ENCODE measurements around the gene SBDS. TPM values are rescaled to one million over a fixed set of nuclear protein-coding genes. Genes with fewer than 3 reads are reported as not detected.
A peak's percentile ranks its signal among the peaks of the same experiment; 100 is the strongest.
"Not testable (repeated sequence)": the region's sequence is repeated elsewhere in the genome, so short reads cannot be mapped to it uniquely, and the experiment has no call there.

The SBDS gene
- polyA plus RNA-seq, 1 donor (not counting 4 experiments of a cell fraction or from before 2014, with no cell fraction given): 146 TPM

GRCh38 chr7:66980336-66980735, 15.1 kb downstream of the SBDS start:
- H3K79me2 ChIP-seq (ENCODE audit: control insufficient read depth, insufficient read depth, low read length); H3K36me3 ChIP-seq (ENCODE audit: control insufficient read depth in 2 of 2, extremely low read depth in 1 of 2, insufficient read depth in 2 of 2, low read length in 2 of 2); H3K27ac ChIP-seq (ENCODE audit: control insufficient read depth, insufficient read depth, low read length); H3K4me3 ChIP-seq (ENCODE audit: control insufficient read depth in 2 of 3, extremely low read depth in 1 of 3, insufficient read depth in 2 of 3, low read depth in 1 of 3, low read length in 3 of 3); H4K20me1 ChIP-seq (ENCODE audit: control insufficient read depth, extremely low read depth, insufficient read depth, low read length); H3K4me2 ChIP-seq (ENCODE audit: control insufficient read depth, extremely low read depth, insufficient read depth, low read depth, low read length); DNase-seq (ENCODE audit: low read depth, low spot score); H3K27me3 ChIP-seq (ENCODE audit: control insufficient read depth, extremely low read depth, insufficient read depth, low read length); H2AFZ ChIP-seq (ENCODE audit: control insufficient read depth, low read length); H3K9ac ChIP-seq (ENCODE audit: control insufficient read depth, extremely low read depth, insufficient read depth, low read length); H3K9me3 ChIP-seq (ENCODE audit: control insufficient read depth, low read depth, low read length); H3K4me1 ChIP-seq (ENCODE audit: control insufficient read depth, extremely low read depth, insufficient read depth, low read length); dilution Hi-C loops (cut with MboI; ENCODE audit: extremely low pct_ligation_motif_present, low sequenced_read_pairs); H3K9me1 ChIP-seq (ENCODE audit: control insufficient read depth, extremely low read depth, insufficient read depth, low read length): not testable (repeated sequence)
- peak; percentile 71 for FAIRE-seq

GRCh38 chr7:66979013-66979412, 16.4 kb downstream of the SBDS start:
- H3K79me2 ChIP-seq (ENCODE audit: control insufficient read depth, insufficient read depth, low read length); H3K9me1 ChIP-seq (ENCODE audit: control insufficient read depth, extremely low read depth, insufficient read depth, low read length); DNase-seq (ENCODE audit: low read depth, low spot score); H4K20me1 ChIP-seq (ENCODE audit: control insufficient read depth, extremely low read depth, insufficient read depth, low read length); H3K4me3 ChIP-seq (ENCODE audit: control insufficient read depth in 2 of 3, extremely low read depth in 1 of 3, insufficient read depth in 2 of 3, low read depth in 1 of 3, low read length in 3 of 3); H3K27me3 ChIP-seq (ENCODE audit: control insufficient read depth, extremely low read depth, insufficient read depth, low read length); H2AFZ ChIP-seq (ENCODE audit: control insufficient read depth, low read length); H3K9ac ChIP-seq (ENCODE audit: control insufficient read depth, extremely low read depth, insufficient read depth, low read length); H3K4me1 ChIP-seq (ENCODE audit: control insufficient read depth, extremely low read depth, insufficient read depth, low read length); H3K27ac ChIP-seq (ENCODE audit: control insufficient read depth, insufficient read depth, low read length); H3K9me3 ChIP-seq (ENCODE audit: control insufficient read depth, low read depth, low read length); H3K36me3 ChIP-seq (ENCODE audit: control insufficient read depth in 2 of 2, extremely low read depth in 1 of 2, insufficient read depth in 2 of 2, low read length in 2 of 2); dilution Hi-C loops (cut with MboI; ENCODE audit: extremely low pct_ligation_motif_present, low sequenced_read_pairs); H3K4me2 ChIP-seq (ENCODE audit: control insufficient read depth, extremely low read depth, insufficient read depth, low read depth, low read length); FAIRE-seq: not testable (repeated sequence)

- H4K20me1 ChIP-seq (ENCODE audit: control insufficient read depth, extremely low read depth, insufficient read depth, low read length); H3K27me3 ChIP-seq (ENCODE audit: control insufficient read depth, extremely low read depth, insufficient read depth, low read length); dilution Hi-C loops (cut with MboI; ENCODE audit: extremely low pct_ligation_motif_present, low sequenced_read_pairs); DNase-seq (ENCODE audit: low read depth, low spot score); H3K4me2 ChIP-seq (ENCODE audit: control insufficient read depth, extremely low read depth, insufficient read depth, low read depth, low read length); H3K9ac ChIP-seq (ENCODE audit: control insufficient read depth, extremely low read depth, insufficient read depth, low read length); H3K4me1 ChIP-seq (ENCODE audit: control insufficient read depth, extremely low read depth, insufficient read depth, low read length); H3K4me3 ChIP-seq (ENCODE audit: control insufficient read depth in 2 of 3, extremely low read depth in 1 of 3, insufficient read depth in 2 of 3, low read depth in 1 of 3, low read length in 3 of 3); H3K27ac ChIP-seq (ENCODE audit: control insufficient read depth, insufficient read depth, low read length); H2AFZ ChIP-seq (ENCODE audit: control insufficient read depth, low read length); H3K9me1 ChIP-seq (ENCODE audit: control insufficient read depth, extremely low read depth, insufficient read depth, low read length); H3K79me2 ChIP-seq (ENCODE audit: control insufficient read depth, insufficient read depth, low read length); H3K9me3 ChIP-seq (ENCODE audit: control insufficient read depth, low read depth, low read length); H3K36me3 ChIP-seq (ENCODE audit: control insufficient read depth in 2 of 2, extremely low read depth in 1 of 2, insufficient read depth in 2 of 2, low read length in 2 of 2): not testable (repeated sequence)
- peak; percentile 67 for FAIRE-seq
Measured at GRCh38 chr7:66978312-66978711, 17.1 kb downstream of the SBDS start.

Measured in keratinocyte (primary cell).